ENCODE results near the gene SIRPG.
"Not testable (repeated sequence)": the region's sequence is repeated elsewhere in the genome, so short reads cannot be mapped to it uniquely, and the experiment has no call there.

SIRPG gene

DNA sequence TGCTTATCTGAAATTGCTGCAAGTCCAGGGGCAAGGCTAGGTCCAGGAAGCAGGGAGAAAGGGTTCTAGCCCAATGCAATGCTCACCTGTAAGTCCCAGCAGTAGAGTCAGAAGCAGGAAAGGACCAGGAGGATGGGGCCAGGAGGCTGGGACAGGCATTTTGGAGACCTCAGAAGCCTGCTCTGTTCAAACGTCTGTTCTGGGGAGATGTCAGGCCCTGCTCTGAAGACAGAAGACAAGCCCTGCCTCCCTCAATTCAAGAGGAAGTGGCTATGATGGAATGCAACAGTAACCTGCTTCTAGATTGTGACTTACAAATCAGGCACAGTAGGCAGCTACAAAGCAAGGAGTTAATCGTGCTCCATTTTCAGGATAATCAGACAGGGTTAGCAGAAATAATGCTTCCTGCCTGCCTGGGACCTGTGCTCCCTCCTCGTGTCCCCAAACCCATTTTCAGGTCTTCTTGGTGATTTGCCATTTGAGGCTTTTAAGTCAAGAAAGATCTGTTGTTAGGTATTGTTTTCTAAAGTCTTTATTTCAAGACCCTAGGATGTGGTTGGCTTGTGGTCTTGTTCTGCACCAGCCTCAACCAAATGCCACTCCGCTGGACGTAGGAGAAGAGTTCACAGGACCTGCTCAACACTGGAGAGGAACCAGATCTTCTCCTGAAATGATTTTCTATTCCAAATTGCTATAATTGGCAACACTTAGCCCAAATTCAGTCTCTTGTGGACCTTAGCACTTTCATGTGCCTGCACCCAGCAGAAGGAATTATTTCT lies at the start of gene SIRPG:
SIRPG (minus strand) TSS at position 224 of the 779 bp plus-strand sequence; CDS start at position 159, 65 bp downstream.
- DNase-seq, result no peak

DNA sequence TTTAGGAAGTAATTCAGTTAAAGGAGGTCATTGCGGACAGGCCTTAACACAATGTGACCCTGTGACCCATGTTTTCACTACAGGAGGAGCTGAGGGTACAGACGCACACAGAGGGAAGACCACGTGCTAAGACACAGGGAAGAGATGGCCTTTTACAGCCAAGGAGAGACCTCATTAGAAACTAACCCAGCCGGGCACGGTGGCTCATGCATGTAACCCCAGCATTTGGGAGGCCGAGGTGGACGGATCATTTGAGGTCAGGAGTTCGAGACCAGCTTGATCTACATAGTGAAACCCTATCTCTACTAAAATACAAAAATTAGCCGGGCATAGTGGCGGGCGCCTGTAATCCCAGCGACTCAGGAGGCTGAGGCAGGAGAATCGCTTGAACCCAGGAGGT lies 49.3 kb upstream of the SIRPG start:
- not testable (repeated sequence) for DNase-seq

DNA sequence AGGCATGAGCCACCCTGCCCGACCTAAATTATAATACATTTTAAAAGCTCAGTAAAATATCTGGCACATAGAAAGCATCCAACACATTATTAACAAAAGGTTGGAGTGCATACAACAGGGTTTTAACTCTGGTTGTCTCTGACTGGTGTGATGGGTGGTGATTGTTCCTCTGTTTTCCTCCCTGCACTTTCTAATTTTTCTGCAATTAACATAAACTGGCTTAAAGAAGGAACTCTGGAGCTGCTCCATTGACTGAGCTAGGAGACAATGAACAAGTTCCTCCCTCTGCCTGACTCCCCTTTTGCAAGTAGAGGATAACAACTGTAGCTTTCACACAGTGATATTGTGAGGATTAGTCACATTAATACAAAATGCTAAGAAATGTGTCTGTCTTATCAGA lies 48.5 kb upstream of the SIRPG start:
- no peak for DNase-seq

DNA sequence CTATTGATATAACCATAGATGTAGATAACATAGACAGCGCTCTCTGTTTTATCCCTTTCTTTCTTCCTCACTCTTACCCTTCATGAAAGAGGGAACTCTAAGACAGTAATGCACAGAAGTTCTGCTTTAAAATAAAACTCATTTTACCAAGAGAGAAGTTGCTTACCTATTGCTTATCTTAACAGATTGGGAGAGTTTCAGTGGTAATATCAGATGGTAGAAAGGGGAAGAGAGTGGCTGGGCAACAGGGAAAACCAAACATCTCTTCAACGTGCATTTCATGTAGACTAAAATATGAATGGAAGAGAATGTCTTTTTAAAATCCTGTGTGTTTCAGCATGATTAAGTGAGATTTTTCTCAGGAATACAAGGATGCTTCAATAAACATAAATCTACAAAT lies 45.3 kb upstream of the SIRPG start:
- no peak for DNase-seq

DNA sequence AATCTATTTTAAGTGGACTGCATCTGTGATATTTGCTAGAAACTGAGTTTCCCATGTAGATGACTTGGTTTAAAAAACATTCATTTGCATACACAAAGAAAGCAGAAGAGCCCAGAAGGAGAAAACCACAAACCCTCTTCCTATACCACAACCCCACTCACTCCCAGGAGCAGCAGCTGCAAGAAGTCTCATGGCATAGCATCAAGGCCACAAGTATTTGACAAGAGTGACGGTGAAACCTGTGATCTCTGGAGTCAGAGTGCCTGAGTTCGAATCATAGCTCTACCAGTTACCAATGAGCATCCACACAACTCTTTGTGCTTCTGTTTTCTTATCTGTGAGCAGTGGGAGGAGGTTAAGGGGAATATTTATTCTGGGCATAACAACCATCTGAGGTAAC lies 44.7 kb upstream of the SIRPG start:
- DNase-seq, result no peak

DNA sequence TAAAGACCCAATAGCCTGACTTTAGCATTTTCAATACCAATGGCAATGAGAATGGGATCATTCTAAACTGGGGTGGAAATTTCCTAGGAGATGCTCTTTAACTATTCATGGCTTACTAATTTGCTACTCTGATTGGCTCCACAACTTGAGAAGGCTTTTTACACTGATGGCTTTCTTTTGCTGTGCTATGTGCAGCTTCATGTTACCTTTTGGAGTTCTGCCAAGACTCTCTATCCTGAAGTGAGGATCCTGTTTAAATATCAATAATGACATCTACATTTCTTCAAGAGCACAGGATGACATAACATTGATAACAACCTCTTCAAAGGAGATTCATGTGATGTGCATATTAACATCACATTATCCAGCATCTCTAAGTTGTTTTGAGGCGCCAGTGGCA lies 43.4 kb upstream of the SIRPG start:
- no peak for DNase-seq

DNA sequence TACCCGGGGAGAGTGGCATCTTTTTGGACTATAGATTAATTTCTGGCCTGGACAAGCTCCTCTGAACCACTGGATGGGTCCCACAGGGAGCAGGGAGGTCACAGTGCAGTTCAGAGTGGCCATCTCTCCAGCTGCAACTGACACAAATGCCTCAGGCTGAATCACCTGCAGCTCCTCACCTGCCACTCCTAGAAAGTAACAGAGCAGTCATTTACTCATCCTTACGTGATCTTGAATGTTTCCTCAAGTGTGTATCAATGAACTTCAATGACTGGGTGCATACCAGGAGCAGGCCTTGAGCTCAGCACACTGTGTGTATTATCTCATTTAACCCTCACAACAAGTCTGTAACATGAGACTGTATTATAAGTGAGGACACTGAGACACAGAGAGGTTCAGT lies 40.0 kb upstream of the SIRPG start:
- DNase-seq, result no peak

DNA sequence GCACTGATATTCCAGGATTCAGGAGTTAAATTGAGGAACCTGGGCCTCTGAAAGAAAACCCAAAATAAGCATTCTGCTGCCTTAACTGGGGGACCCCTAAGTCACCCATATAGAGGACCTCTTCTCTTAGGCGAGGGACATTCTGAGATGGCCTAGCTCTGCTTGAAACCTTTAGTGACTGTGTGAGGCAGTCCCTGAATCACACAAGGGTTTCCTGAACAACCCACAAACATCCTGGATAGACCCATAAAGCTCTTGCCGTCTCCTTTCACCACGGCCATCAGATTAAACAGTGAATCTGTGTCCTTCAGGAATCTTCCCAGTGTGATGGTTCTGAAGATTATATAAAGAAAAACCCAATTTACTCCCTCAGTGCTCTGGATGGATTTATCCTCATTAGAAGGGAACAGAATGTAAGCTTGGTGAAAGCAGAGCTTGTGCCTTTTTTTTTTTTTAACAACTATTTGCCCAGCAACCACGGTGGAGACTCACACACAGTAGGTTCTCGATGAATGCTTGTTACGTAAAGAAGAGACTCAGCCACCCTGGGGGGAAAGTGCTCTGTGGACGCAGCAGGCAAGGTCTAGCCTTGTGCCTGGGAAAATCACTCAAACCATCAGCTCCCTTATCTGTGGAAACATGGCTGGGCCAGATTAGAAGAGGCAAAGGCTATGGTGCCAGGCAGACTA lies 39.1 kb upstream of the SIRPG start:
- DNase-seq, result no peak

DNA sequence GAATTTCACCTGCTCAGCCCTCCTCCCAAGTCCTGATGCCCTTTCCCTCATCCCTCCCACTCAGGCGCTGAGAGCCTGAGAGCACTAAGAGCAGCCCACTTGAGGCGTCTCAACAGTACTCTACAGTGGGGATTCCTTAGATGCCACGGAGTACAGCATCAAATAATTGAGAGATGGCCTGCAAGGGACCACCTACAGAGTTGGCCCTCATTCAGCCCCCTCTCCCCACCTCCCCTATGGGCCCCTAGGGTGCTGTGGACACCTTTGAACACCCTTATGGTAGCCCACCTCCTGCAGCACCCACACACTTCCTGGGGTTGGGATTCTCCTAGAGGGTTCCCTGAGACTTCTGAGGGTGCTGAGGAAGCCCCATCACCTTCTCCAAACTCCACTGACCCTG lies 37.1 kb upstream of the SIRPG start:
- no peak for DNase-seq

DNA sequence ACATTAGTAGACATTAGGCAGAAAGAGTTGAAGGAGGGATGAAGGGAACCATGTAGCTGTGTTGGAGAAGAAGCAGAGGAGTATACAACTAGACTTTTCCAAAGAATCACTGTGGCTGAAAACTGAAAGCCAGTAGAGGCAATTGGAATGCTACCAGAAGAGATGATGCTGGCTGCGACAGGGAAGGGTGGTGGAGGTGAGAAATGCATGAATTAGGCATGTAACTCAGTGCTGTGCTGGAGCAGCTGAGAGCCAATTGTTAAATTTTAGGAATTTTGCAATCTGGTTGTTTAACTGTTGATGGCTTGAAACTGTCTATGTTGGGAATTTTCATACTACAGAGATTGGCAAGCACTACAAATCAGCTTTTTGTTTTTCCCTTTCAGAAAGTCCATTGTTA lies 35.8 kb upstream of the SIRPG start:
- DNase-seq, result no peak

DNA sequence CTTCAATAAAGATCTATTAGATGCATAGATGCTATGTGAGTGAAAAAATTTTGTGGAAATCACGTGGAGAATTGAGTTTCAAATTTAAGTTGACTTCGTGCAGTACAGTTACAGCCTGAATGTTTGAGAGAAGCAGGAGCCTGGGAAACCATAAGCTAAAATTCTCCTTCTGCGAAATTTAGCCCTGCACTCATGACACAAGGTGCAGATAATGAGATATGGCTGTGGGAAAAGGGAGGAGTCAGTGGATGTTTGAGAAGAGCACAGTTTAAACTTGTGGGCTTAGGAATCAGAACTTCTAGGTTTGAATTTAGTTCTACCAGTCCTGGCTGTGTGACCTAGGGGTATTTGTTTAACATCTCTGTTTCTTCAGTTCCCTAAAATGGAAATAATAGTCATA lies 32.1 kb upstream of the SIRPG start:
- no peak for DNase-seq

DNA sequence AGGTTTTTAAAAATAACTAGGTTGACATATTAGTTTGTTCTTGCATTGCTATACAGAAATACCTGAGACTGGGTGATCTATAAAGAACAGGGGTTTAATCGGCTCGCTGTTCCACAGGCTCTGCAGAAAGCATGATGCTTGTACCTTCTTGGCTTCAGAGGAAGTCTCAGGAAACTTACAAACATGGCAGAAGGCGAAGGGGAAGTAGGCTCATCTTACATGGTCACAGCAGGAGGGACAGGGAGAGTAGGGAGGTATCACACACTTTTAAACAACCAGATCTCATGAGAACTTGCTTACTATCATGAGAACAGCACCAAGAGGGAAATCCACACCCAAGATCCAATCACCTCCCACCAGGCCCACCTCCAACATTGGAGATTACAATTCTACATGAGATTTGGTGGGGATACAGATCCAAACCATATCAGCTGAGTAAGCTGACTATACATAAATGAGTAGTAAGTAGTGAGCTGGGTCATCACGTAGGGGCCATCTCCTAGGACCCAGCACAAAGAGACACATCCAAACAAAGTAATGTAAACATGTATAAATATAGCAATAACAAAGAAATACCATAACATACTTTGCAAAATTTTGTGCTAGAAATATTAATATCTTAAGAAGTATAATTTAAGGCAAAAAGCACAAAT lies 31.4 kb upstream of the SIRPG start:
- DNase-seq, result no peak

DNA sequence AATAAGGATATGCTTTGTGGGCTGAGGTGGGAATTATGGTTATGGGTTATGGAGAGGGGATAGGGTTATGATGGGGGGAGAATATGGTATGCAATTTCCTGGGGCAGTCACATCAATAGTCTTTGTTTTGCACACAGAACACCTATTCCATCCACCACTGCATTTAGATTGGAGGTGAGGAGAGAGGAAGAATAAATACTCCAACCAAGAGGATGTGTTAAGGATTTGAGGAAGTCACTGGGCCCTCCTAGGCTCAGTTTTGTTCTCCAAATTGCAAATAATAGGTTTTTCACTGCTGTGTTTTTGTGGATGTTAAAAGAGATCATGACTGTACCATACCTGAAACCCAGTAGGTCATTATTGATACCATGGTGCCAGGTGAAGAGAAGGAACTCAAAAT lies 29.5 kb upstream of the SIRPG start:
- DNase-seq, result no peak

DNA sequence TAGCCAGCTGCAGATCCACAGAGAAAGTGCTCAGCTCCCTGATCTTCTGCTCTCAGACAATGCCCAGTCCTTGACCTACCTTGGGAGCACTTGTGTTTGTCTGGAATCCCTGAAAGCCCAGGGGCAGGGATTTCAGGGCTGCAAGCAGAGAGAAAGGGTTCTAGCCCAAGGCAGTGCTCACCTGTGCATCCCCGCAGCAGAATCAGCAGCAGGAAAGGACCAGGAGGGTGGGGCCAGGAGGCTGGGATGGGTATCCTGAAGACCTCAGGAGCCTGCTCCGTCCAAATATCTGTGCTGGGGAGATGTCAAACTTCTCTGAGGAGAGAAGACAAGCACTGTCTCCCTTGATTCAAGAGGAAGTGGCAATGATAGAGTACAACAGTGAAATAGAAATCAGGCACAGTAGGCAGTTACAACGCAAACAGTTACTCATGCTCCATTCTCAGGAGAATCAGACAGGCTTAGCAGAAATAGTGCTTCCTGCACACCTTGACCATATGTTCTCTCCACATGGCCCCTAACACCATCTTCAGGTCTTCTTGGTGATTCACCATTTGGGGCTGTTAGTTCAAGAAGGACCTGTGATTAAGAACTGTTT lies 28.7 kb upstream of the SIRPG start:
- DNase-seq, result no peak

DNA sequence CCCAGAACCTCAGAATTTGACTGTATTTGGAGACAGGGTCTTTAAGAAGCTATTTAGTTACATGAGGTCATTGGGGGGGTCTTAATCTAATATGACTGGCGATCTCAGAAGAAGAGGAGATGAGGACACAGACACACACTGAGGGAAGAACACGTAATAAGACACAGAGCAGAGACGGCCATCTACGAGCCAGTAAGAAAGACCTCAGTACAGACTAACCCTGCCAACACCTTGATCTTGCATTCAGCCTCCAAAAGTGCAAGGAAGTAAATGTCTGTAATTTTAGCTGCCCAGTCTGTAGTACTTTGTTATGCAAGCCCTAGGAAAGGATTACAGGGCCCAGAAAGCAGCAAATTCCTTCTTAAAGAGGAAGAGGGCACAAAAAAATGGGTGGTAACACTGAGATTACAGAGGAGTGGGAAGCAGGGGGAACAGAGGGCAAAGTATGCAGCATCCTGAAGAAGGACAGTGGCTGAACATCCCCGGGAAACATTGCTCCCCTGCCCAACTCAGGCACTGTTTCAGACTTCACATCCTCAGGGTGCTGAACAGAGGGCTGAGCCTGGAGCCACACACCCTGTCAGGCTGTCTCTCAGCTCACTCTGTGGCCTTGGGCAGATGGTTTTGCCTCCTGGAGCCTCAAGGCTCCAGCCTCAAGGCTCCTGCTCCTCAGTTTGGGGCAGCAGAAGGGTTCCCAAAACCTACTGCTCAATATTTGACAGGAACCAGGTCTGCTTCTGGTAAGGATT lies 27.9 kb upstream of the SIRPG start:
- DNase-seq, result no peak

DNA sequence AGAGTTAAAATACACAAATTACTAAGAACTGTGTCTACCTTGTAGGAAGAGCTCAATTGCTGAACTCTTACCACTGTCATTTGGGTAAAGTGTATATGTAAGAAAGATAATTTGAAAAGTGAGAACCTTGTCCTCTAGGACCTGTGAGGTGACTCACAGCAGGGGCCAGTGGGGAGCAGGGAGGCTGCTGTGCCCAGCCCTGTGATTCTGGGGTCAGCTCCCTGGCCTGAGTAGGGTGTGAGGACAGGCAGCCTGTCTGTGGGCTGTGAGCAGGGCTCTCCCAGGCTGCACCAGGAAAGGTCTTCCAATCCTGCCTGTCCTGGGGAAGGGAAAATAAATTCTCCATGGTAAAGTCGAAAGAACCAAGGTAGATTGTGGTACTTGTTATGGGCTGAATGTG lies 27.3 kb upstream of the SIRPG start:
- DNase-seq, result no peak

DNA sequence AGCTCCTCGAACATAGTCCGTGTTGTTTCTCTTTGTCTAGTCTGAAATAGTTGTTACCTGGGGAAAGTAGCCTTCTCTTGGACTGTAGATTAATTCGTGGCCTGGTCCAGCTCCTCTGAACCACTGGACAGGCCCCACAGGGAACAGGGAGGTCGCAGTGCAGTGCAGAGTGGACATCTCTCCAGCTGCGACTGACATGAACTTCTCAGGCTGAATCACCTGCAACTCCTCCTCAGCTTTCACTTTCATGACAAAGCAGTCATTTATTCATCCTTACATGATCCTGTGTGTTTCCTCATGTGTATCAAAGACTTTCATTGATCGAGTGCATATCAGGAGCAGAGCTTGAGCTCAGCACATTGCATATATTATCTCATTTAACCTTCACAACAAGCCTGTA lies 19.1 kb upstream of the SIRPG start:
- no peak for DNase-seq

DNA sequence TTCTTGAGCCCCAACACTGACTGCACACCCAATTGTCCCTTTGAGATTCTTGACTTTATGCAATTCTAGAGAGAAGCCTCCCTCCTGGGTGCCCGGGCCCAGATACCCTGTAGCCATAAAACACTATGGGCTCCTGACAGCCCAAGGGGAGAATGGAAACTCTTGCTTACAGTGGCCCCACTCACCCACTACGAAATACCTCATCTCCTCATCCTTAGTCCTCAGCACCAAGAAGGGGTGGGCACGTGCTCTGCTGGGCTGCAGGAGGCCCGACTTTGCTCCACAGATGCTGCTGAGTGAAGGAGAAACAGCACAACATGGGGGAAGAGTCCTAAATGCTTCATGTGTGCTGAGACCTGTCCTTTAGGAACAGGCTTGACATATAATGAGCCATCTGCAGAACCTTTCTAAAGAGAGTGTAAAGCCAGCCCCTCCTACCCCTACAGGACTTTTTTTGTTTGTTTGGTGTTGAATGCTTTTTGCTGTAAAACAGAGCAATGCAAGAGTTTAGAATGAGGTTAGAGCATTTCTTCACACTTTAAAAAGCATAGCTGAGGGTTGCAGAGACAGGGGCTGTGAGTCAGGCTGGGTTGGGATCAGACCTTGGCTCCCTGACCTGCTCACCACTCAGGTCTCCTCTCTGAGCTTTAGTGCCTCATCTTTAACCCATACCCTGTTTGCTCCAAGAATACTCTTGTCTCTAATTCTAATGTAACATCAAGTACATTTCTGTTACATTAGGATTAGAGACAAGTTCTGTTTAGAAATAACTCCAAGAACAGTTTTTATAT lies 17.6 kb upstream of the SIRPG start:
- no peak for DNase-seq

DNA sequence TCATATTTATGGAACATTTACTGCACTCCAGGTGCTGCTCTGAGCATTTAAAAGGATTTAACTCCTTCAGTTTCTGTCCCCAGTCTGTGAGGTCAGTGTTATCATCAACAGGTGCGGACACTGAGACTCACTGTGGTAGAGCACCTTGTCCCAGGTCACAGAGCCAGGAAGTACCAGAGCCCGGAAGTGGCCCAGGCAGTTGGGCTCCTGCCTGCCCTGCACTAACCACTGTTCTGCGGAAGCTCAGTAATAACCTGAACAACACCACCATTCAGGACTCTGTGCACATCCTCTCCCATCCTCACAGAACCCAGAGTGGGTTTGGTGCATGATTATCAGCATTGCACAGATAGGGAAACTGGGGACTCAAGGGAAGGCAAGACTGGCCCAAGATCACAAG lies 16.8 kb upstream of the SIRPG start:
- no peak for DNase-seq

DNA sequence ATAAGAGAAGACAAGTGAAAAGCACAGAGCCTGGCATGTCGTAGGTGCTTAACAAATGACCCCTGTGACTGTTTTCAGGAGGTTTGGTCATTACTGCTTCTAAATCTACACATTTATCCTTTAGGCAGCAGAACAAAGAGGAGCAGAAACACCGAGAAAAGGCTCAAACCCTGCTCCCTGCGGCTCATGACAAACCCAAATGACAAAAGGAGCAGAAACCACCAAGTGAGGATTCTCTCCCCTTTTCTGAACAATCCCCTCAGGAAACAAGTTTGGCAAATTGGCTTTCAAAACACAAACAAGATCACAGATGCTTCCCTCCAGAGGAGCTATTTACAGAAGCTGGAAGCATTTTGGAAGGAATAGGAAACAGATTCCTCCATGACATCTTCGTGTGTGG lies 15.8 kb upstream of the SIRPG start:
- DNase-seq, result no peak

DNA sequence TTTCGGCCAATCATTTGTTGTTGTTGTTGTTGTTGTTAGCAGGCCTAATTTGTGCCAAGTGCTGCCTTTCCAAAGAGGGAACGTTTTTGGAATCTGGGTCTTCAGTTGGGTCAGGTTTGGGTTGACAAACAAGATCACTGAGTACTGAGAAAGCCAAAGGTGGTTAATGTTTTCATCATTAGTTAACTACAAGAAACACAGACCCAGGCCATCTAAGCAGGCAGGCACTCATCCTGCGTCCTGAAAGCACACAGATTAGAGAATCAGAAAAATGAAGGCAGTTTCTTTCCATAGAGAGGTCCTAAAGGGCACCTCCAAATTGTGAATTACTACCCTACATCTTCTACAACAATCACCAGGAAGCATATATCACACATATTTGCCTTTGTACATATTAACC lies 15.1 kb upstream of the SIRPG start:
- no peak for DNase-seq

Data from activated T-cell treated with anti-CD3 and anti-CD28 coated beads, Interleukin-2, amount 50 U/mL, for 1 hour (primary cell).